Left kidney (tissue), 2 donors: ENCODE measurements around the gene TEX10. TPM values are rescaled to one million over a fixed set of nuclear protein-coding genes. Genes with fewer than 3 reads are reported as not detected.

Source experiments
- DNase-seq: peaks from one replicate; pipeline ENCODE4 v3.0.0-alpha.2; 2013
- polyA plus RNA-seq: library from polyadenylated mRNA; unstranded; fragments of 120-200 nt; gene quantifications from one replicate; pipeline ENCODE4 v1.2.1, GENCODE V29; 2013; ENCODE audit not compliant: insufficient read length

Gene TEX10
- polyA plus RNA-seq, 1 donor = 54.8 TPM

- no peak for DNase-seq
Observed at GRCh38 chr9:100286257-100286656, 66.5 kb downstream of the TEX10 start.

DNA sequence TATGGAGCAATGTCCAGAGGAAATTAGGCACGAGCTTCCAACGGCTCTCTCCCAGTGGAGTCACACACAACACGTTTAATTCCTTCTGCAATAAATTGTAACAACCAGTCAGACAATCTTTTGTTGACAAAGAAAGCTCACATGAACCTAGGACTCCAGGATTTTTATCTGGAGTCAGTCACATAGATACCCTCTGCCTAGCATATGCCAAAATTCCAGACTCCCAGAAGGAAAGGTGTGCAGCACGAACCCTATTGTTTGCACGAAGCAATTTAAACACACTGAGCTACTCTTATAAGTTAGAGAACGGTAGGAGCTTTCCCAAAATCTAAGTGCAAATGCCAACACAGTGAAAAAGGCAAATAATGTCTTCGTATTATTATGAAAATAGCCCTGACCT is 67.1 kb downstream of the TEX10 start:
- no peak for DNase-seq

- no peak for DNase-seq
Observed at GRCh38 chr9:100285080-100285479, 67.7 kb downstream of the TEX10 start.

DNA sequence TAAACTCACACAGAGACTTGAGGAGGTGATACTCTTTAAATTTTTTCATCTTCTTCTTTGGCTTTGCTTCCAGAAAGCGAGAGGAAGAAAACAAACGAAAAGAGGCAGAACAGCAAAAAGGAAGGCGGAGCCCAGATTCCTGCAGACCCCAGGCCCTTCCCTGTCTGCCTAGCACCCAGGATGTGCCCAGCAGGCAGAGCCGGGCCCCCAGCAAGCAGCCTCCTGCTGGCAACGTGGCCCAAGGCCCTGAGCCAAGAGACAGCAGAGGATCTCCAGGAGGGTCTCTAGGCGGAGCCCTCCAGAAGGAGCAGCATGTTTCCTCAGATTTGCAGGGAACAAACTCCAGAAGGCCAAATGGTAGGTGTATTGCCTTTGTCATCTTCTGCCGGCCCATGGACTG is 68.5 kb downstream of the TEX10 start:
- DNase-seq = no peak

DNA sequence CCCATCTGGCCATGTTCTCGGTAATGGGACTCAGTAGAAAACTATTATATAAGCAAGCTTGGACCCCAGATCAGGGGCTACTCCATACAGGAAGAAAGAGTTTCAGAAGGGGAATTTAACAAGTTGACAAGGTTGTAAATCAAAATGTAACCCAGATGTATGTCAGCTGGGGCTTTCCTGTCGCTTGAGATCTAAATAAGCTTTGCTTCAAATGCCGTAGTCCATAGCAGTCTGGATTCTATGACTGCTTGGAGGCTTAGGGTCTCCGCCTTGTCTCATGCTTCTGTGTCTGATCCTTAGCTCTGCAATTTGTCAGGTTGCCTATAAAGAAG is 70.4 kb downstream of the TEX10 start:
- no peak for DNase-seq

DNA sequence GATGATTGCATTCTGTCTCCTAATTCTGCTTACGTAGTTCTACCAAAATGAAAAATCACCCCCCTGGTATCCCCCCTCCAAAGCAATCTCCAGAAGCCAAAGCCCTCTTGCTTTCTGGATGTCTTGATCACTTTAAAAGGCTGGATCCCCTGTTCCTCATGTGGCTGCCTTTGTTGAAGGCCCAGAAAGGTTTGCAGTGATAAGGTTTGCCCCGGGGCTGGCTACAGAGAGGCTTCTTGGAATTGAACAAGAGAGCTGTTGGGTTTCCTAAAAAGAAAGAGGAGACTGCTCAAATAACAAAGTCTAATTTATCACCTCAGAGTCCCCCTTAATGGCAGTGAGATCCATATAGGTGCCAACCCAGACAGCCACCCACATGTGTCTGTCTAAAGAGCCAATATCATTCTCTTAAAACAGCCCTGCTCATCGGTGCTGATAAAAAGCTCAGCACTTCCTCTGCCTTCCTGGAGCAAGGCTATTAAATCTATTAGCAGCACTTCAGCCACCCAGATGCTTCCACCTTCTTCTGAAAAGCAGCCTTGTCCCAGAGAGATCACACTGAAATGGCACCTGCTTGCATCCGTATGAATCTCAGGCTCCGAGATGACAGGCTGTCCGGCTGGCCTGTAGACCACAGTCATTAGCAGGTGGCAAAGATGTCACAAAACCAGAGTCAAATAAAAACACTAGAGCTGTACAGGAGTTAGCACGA is 70.9 kb downstream of the TEX10 start:
- no peak for DNase-seq

GRCh38 chr9:100281066-100281465 is 71.7 kb downstream of the TEX10 start:
- DNase-seq = no peak

DNA sequence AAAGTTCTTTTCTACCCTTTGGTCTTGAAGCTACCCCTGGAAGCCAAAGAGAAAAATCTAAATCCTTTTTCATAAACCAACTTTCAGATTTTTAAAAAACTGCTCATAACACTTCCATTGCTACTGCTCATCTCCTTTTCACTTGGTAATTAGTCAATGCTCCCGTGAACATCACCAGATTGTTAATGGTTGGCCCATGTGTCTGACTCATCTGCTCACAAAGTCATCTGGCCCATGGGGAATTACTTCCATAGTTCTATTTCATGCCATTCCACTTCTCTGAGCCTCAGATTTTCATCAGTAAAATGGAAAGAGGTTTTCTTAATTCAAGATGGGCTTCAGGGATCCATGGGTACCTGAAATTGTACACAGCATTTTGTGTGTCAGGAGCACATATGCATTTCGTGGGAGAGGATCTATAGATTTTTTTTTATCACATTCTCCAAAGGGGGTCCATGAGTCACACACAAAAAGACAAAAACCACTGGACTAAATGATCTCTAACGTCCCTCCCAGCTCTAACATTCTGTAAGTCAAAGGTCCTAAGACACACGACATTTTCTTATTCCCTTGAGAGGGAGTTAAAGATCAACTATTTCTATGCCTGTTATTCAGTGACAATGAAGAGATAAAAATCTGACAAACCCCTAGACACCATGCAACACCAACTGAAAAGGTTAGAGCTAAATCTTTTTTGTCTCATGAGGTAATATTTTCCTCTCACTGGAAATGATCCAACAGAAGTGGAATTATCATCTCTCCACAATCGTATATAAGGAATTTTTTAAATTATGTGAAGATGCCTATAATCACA is 75.4 kb downstream of the TEX10 start:
- no peak for DNase-seq

- DNase-seq = no peak
Observed at GRCh38 chr9:100269656-100270055, 83.1 kb downstream of the TEX10 start.

GRCh38 chr9:100268271-100268670 is 84.5 kb downstream of the TEX10 start:
- DNase-seq = no peak

GRCh38 chr9:100267211-100267610 is 85.5 kb downstream of the TEX10 start:
- no peak for DNase-seq

Other genes with a start within 250 kb of the TEX10 start
- gene MSANTD3, start 74.2 kb upstream of the TEX10 start, polyA plus RNA-seq = 23.9 TPM
- gene TMEFF1, start 120.2 kb upstream of the TEX10 start, polyA plus RNA-seq = 5.5 TPM
- gene CAVIN4, start 225.1 kb upstream of the TEX10 start, polyA plus RNA-seq = 5.5 TPM